Pulmonary artery endothelial cell (primary cell): Measurements from ENCODE around the gene LANCL2. TPM values are rescaled to one million over a fixed set of nuclear protein-coding genes. Genes with fewer than 3 reads are reported as not detected.

Experiments used
- DNase-seq: peaks from one replicate; pipeline ENCODE4 v3.0.0-alpha.2; 2011; ENCODE audit warnings: low read depth, low spot score
- total RNA-seq: library from RNA; depleted of rRNA; stranded (reverse); fragments of >200 nt; gene quantifications from 2 replicates; pipeline ENCODE4 v1.2.3, GENCODE V29; 2014

Gene LANCL2
- total RNA-seq, 1 donor from 2014 or later: 17.7 TPM

- no peak for DNase-seq
These were observed 3.6 kb upstream of the LANCL2 start for GRCh38 chr7:55361560-55361959.

GRCh38 chr7:55362927-55363326 is 2.2 kb upstream of the LANCL2 start:
- DNase-seq: no peak

- no peak for DNase-seq
These were observed 1.6 kb upstream of the LANCL2 start for GRCh38 chr7:55363386-55364170.

GRCh38 chr7:55365675-55366460 is 731 bp downstream of the LANCL2 start:
- peak; percentile 90 for DNase-seq

GRCh38 chr7:55366461-55367070 is 1.4 kb downstream of the LANCL2 start:
- no peak for DNase-seq

GRCh38 chr7:55367283-55367840 is 2.2 kb downstream of the LANCL2 start:
- DNase-seq: no peak

GRCh38 chr7:55369427-55370400 is 4.6 kb downstream of the LANCL2 start:
- peak; percentile 74 for DNase-seq

GRCh38 chr7:55374213-55374612 is 9.1 kb downstream of the LANCL2 start:
- DNase-seq: no peak

- DNase-seq: no peak
These were observed 10.1 kb downstream of the LANCL2 start for GRCh38 chr7:55375237-55375636.

GRCh38 chr7:55377162-55377817 is 12.2 kb downstream of the LANCL2 start:
- DNase-seq: no peak

GRCh38 chr7:55379285-55379684 is 14.1 kb downstream of the LANCL2 start:
- DNase-seq: no peak

- no peak for DNase-seq
These were observed 16.1 kb downstream of the LANCL2 start for GRCh38 chr7:55381189-55381588.

GRCh38 chr7:55381696-55382095 is 16.6 kb downstream of the LANCL2 start:
- no peak for DNase-seq

- no peak for DNase-seq
These were observed 17.1 kb downstream of the LANCL2 start for GRCh38 chr7:55382251-55382650.

GRCh38 chr7:55386541-55386940 is 21.4 kb downstream of the LANCL2 start:
- DNase-seq: no peak

- no peak for DNase-seq
These were observed 22.2 kb downstream of the LANCL2 start for GRCh38 chr7:55387062-55387965.

GRCh38 chr7:55396233-55396785 is 31.2 kb downstream of the LANCL2 start:
- no peak for DNase-seq

GRCh38 chr7:55397617-55398016 is 32.5 kb downstream of the LANCL2 start:
- no peak for DNase-seq

- no peak for DNase-seq
These were observed 35.1 kb downstream of the LANCL2 start for GRCh38 chr7:55400191-55400590.
